ENCODE measurements around the gene TPM2.
A peak's percentile ranks its signal among the peaks of the same experiment; 100 is the strongest.

The TPM2 gene

DNA sequence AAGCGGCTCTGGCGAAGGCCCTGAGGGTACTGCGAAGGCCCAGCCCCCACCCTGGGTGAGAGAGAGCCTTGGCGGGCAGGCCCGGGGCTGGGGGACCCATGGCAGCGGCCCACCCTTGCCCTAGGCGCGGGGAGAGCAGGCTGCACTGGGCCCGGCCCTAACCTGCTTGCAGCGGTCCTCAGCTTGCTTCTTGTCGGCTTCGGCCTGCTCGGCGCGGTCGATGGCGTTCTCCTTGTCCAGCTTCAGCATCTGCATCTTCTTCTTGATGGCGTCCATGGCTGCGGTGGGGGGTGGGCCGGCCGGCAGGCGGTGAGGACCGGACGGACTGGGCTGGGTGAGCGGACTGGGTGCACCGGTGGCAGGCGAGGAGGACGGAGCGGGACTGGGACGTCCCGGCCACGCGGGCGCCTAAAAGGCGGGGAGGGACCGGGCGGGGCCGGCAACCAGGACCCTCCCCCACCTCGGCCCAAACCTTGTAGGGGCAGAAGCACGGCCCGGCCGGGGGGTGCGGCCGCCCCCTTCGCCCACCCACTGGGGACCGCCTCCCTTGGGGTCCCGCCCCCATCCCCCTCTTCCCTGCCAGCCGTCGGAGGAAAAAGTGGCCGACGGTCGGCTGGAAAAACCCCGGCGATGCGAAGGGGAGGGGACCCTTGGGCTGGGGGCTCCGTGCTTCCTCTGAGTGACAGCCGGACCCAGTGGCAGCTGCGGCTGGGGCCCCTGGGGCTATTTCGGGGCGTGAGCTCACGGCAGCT, at the start of gene TPM2:
Gene TPM2 (minus strand): TSS at position 384 of the 752 bp plus-strand sequence. CDS start 108 bp downstream, at position 276.
- no peak for DNase-seq

DNA sequence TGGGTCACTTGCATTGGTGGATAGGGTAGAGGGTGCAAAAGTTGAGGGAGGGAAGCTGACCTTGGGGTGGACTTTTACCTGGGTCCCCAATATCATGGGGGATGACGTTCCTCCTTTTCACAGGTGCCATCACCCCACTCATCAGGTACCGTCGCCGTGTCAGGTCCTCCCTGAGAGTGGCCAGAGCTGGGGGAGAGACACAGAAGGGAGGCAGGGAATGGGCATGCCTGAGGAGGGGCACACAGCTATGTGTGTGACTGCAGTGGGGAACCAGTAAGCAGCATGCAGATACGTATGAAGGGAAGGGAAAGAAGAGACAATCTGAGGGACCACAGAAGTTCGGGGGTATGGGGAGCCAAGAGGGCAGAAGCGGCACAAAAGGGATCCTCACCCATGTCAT, 49.2 kb upstream of the TPM2 start:
- no peak for DNase-seq

- no peak for DNase-seq
Observed at GRCh38 chr9:35738186-35738585, 48.5 kb upstream of the TPM2 start.

GRCh38 chr9:35737143-35737542, 47.4 kb upstream of the TPM2 start:
- DNase-seq = no peak

DNA sequence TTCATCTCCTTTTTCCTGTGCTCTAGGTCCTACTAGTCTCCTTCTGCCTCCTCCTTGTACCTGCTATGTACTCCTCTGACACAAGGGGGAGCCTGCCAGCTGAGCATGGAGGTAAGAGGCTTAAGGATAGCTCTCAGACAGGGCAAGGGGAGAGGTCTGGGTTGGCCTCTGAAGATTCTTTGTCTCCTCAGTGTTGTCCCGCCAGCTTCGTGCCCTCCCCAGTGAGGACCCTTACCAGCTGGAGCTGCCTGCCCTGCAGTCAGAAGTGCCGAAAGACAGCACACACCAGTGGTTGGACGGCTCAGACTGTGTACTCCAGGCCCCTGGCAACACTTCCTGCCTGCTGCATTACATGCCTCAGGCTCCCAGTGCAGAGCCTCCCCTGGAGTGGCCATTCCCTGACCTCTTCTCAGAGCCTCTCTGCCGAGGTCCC, 46.5 kb upstream of the TPM2 start:
- peak; percentile 71 for DNase-seq

- DNase-seq = no peak
Observed at GRCh38 chr9:35734096-35734495, 44.4 kb upstream of the TPM2 start.

DNA sequence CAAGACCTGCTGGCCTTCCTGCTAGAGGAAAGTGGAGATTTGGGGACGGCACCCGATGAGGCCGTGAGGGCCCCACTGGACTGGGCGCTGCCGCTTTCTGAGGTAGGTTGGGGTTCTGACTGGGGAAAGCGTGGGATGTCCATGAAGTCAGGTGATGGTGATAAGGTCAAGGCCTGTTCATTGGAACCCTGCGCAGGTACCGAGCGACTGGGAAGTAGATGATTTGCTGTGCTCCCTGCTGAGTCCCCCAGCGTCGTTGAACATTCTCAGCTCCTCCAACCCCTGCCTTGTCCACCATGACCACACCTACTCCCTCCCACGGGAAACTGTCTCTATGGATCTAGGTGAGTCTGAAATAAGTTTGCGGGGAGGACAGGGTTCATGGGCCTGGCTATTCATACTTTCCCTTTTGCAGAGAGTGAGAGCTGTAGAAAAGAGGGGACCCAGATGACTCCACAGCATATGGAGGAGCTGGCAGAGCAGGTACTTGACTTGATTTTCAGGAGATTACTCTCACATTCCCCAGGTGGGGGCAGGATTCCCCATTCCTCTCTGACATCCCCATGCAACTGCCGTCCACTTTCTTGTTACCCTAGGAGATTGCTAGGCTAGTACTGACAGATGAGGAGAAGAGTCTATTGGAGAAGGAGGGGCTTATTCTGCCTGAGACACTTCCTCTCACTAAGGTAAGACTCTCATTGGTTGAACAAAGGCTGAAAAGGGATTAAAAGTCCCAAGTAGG, 43.2 kb upstream of the TPM2 start:
- DNase-seq = no peak

DNA sequence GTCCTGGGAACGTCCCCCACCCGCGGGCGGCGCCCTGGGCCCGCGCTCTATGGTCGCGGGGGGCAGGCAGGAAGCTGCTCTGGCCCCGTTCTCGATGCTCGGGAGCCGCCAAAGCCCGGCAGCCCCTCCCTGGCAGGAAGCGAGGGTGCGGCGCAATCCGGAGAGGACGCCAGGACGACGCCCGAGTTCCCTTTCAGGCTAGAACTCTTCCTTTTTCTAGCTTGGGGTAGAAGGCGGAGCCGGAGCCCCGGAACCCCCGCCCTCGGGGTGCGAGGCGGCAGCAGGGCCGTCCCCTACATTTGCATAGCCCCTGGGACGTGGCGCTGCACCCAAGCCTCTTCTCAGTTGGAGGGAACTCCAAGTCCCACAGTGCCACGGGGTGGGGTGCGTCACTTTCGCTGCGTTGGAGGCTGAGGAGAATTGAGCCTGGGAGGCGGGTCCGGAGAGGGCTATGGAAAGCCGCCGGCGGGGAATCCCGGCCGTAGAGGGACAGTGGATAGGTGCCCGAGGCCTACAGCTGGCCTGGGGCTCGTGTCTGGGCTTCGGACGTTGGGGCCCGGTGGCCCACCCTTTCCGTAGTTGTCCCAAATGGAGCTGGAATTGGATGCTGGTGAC, 42.6 kb upstream of the TPM2 start, which contains the start of the genes CREB3 and TLN1:
Gene CREB3 (plus strand): TSS at position 482 of the 615 bp plus-strand sequence. CDS start 107 bp downstream, at position 589.
Gene TLN1 (minus strand): TSS at position 11 of the 615 bp plus-strand sequence. CDS start 6,501 bp downstream, outside the sequence.
- peak; percentile 98 for DNase-seq

DNA sequence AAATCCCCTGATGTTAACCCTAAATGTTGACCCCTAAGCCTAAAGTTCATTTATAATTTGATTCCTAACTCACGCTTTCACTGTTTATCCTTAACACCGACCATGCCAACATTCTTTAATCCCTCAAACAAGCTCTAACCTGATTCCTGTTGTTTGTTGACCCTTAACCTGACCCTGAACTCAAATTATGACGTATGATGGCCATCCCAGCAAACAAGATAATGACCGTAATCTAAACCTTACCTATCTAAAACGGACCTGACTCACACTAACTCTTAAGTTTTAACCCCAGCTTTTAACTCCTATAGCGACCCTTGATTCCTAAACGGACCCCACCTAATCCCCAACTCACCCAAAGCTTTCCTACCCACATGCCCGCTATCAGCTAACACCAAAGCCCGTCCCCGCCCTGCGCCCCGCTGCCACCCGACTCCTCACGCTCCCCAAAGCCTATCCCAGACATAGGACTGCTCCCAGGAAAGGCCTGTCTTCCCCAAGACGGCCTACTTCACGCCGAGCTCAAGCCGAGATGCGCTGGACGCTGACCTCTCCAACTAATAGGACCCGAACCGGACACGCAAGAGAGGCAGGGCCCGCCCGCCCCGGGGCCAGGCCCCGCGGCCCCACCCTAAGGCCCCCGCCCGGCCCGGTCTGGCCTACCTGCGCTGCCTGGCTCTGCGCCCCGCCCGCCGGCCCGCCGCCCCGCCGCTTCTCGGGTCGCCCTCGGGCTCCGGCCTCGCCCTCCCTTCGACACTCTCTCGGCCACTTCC, 41.9 kb upstream of the TPM2 start:
- no peak for DNase-seq

DNA sequence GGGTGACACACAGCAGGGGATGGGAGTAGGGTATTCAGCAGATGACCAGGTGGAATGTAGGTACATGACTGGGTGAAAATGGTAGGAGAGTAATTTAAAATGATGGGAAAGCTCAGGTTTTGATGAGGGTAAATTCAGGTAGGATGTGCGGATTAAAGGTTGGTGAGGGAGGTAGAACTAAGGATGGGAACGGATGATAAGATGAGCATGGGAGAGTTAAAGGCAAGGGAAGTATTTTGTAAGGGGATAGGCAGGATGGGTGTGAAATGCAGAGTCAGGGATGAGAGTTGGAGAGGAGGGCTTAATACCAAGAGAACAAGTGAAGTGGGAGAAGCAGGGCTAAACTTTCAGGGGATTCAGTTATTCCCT, 40.7 kb upstream of the TPM2 start:
- DNase-seq = no peak

GRCh38 chr9:35729700-35730485, 40.2 kb upstream of the TPM2 start:
- DNase-seq = peak; percentile 32

DNA sequence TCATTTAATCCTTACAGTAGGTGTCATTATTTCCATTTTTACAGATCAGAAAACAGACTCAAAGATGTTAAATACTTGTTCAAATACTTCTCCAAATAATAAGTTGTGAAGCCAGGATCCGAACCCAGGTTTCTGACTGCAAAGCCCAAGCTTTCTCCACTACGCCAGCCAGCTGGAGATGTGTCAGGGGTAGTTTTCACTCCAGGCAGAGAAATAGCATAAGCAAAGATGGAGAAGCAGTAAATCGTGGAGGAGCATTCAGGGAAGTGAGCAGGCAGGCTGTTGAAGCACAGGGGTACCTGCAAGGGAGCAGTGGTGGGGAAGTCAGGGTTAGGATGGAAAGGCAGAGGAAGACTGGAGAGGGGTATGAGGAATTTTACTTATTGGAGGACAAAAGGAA, 39.4 kb upstream of the TPM2 start:
- DNase-seq = no peak

- peak; percentile 51 for DNase-seq
Observed at GRCh38 chr9:35728041-35728971, 38.6 kb upstream of the TPM2 start.

GRCh38 chr9:35727676-35728040, 37.9 kb upstream of the TPM2 start:
- no peak for DNase-seq

DNA sequence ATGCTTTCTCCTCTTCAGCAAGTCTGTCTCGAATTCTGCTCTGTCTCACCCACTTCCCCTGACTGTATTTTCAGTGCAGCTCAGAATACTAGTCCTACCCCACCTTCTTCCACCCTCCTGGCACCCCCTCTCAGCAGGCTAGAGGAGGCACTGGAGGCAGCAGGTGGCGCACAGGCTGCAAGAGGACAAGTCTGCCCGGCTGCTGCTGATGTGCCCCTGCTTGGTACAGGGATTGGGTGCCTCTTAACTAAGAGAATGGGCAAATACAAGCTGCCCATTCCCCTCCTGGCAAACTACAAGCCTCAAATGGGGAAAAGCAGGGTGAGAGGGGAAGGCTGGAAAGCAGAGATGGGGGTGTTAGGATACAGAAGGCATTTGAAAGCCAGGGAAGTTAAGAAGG, 37.2 kb upstream of the TPM2 start:
- DNase-seq = peak; percentile 52

DNA sequence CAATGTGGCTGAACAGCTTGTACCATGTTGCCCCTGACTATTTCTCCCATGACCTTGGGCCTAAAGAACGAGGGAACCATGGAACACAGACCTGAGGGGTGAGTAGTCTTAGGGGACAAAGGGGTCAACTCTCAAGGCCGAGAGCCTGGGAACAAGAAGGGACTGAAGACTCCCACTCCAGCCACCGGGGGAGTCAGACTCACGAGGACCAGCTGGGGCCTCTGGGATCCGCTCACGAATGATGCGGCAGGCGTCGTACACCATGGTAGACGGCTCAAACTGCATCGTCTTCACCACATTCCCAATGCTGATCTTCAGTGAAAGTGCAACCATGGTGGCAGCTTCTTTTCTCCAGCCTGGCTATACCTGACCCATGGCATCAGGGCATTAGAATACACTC, 35.6 kb upstream of the TPM2 start:
- no peak for DNase-seq

GRCh38 chr9:35723908-35724307, 34.2 kb upstream of the TPM2 start:
- no peak for DNase-seq

GRCh38 chr9:35723426-35723825, 33.7 kb upstream of the TPM2 start:
- no peak for DNase-seq

DNA sequence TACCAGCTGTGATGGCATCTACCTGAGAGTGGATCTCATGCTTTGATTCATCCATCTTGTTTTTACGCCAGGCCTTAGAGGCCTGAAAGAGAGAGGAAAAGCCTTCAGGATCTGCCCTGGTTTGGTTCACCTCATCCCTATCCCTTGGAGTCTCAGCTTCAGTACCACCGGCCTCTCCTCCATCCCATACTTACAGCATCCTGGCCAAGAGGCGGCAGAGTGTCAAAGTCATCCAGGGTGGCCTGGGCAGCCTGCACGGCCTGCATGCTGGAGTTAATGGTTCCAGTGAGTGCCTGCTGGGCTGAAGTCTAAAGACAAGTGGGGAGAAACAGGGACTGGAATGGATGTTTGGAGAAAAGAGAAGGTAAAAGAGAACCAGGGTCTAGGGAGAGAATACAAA, 29.8 kb upstream of the TPM2 start:
- no peak for DNase-seq

GRCh38 chr9:35718721-35719511, 29.2 kb upstream of the TPM2 start:
- no peak for DNase-seq

Measured in CD4-positive, alpha-beta T cell treated with Interleukin-6 for 4 hours (primary cell).